HepG2 (cell line): ENCODE data around the gene UNG. TPM values are rescaled to one million over a fixed set of nuclear protein-coding genes. Genes with fewer than 3 reads are reported as not detected.

Source experiments
- AGO2 ChIP-seq: fragments of 200-400 bp; formaldehyde crosslinking; optimal IDR thresholded peaks from 2 replicates; pipeline ENCODE3; 2017; ENCODE audit warnings: mild to moderate bottlenecking, low read depth, low read length, moderate library complexity
- CENPT ChIP-seq: sonication (generic); formaldehyde crosslinking; IDR thresholded peaks from 2 replicates; pipeline ENCODE4 v1.8.0; 2022; ENCODE audit warnings: low read depth, mild to moderate bottlenecking, moderate library complexity, missing genetic modification reagents
- CREB1 ChIP-seq, 2 experiments: fragments of 450-650 bp in 1 of 2; IDR thresholded peaks; 2 replicates each; pipeline ENCODE4 v1.6.1; 2016 to 2017; ENCODE audit warnings: control low read depth in 1 of 2, mild to moderate bottlenecking in 1 of 2, missing compliant biosample characterization in 1 of 2, missing genetic modification characterization in 1 of 2
- ETV5 ChIP-seq: IDR thresholded peaks from 2 replicates; pipeline ENCODE4 v1.6.1; 2018; ENCODE audit warnings: missing biosample characterization, missing genetic modification reagents, inconsistent platforms, borderline replicate concordance
- FLYWCH1 ChIP-seq: sonication (generic); formaldehyde crosslinking; IDR thresholded peaks from 2 replicates; pipeline ENCODE4 v1.8.1; 2023; ENCODE audit warnings: mild to moderate bottlenecking, missing genetic modification reagents
- FOXJ3 ChIP-seq: sonication (generic); formaldehyde crosslinking; IDR thresholded peaks from 2 replicates; pipeline ENCODE4 v1.4.0; 2020; ENCODE audit warnings: missing genetic modification reagents, mild to moderate bottlenecking, borderline replicate concordance
- GTF3A ChIP-seq: sonication (generic); formaldehyde crosslinking; conservative IDR thresholded peaks from 2 replicates; pipeline ENCODE4 v1.4.0; 2020; ENCODE audit warnings: mild to moderate bottlenecking, missing genetic modification reagents
- KDM5A ChIP-seq: fragments of 200-600 bp; sonication (generic); IDR thresholded peaks from 2 replicates; pipeline ENCODE4 v1.7.0; 2018; ENCODE audit warnings: antibody characterized with exemption, mild to moderate bottlenecking, low read length, borderline replicate concordance
- KLF15 ChIP-seq: sonication (generic); formaldehyde crosslinking; IDR thresholded peaks from 2 replicates; pipeline ENCODE4 v1.8.1; 2023; ENCODE audit warnings: borderline replicate concordance, mild to moderate bottlenecking, inconsistent platforms, missing genetic modification reagents, mixed read lengths
- PHF8 ChIP-seq: sonication (generic); formaldehyde crosslinking; IDR thresholded peaks from 2 replicates; pipeline ENCODE4 v1.5.0; 2020; ENCODE audit warnings: missing genetic modification reagents
- ZBTB3 ChIP-seq: sonication (generic); formaldehyde crosslinking; IDR thresholded peaks from 2 replicates; pipeline ENCODE4 v1.4.0; 2020; ENCODE audit warnings: low read depth, mild to moderate bottlenecking, moderate library complexity, missing genetic modification reagents, borderline replicate concordance
- ZKSCAN5 ChIP-seq: sonication (generic); formaldehyde crosslinking; IDR thresholded peaks from 2 replicates; pipeline ENCODE4 v1.5.1; 2020; ENCODE audit warnings: mild to moderate bottlenecking, missing genetic modification reagents
- ZNF451 ChIP-seq: sonication (generic); formaldehyde crosslinking; IDR thresholded peaks from 2 replicates; pipeline ENCODE4 v1.5.0; 2020; ENCODE audit warnings: mild to moderate bottlenecking, missing genetic modification reagents
- ZNF557 ChIP-seq: sonication (generic); formaldehyde crosslinking; IDR thresholded peaks from 2 replicates; pipeline ENCODE4 v1.4.0; 2020; ENCODE audit warnings: missing genetic modification reagents
- ZNF703 ChIP-seq: sonication (generic); formaldehyde crosslinking; IDR thresholded peaks from 2 replicates; pipeline ENCODE4 v1.5.1; 2020; ENCODE audit warnings: missing genetic modification reagents, mild to moderate bottlenecking, moderate library complexity, borderline replicate concordance
- ZSCAN31 ChIP-seq: sonication (generic); formaldehyde crosslinking; IDR thresholded peaks from 2 replicates; pipeline ENCODE4 v1.5.0; 2020; ENCODE audit warnings: low read depth, mild to moderate bottlenecking, missing genetic modification reagents
- polyA plus RNA-seq, 8 experiments: library from polyadenylated mRNA; depleted of rRNA in 3 of 8; stranded (reverse) in 7 of 8; unstranded in 1 of 8; fragments of >200 nt; fragmentation: Illumina TruSeq in 4 of 8; extraction: Trizol in 4 of 8; gene quantifications; 2 replicates each; pipeline versions ENCODE4 v1.2.1 to v1.2.3, GENCODE V29; 2011 to 2016; ENCODE audit warnings: low read depth in 4 of 8, missing spikeins in 1 of 8, mixed read lengths in 1 of 8; ENCODE audit not compliant: insufficient read depth in 1 of 8
- total RNA-seq, 5 experiments: library from RNA; depleted of rRNA; stranded (reverse); fragments of >200 nt; fragmentation: Illumina TruSeq; extraction: Trizol; gene quantifications; 2 replicates each; pipeline ENCODE4 v1.2.3, GENCODE V29; 2016; ENCODE audit warnings: low read depth in 1 of 5
- TF ChIP-seq, protein P1 (sequence below): IDR thresholded peaks from 2 replicates; pipeline ENCODE4 v1.6.1; 2018; ENCODE audit warnings: missing genetic modification reagents, mild to moderate bottlenecking, missing compliant biosample characterization
- TF ChIP-seq, protein P2 (sequence below): IDR thresholded peaks from 2 replicates; pipeline ENCODE4 v1.6.1; 2016; ENCODE audit warnings: low read depth, control low read depth
- TF ChIP-seq, protein P3 (sequence below): sonication (generic); formaldehyde crosslinking; IDR thresholded peaks from 2 replicates; pipeline ENCODE4 v1.5.1; 2020; ENCODE audit warnings: missing genetic modification reagents, mild to moderate bottlenecking, borderline replicate concordance
- TF ChIP-seq, protein P4 (sequence below): sonication (generic); formaldehyde crosslinking; IDR thresholded peaks from 2 replicates; pipeline ENCODE4 v1.4.0; 2020; ENCODE audit warnings: missing genetic modification reagents
- TF ChIP-seq, protein P5 (sequence below): sonication (generic); formaldehyde crosslinking; IDR thresholded peaks from 2 replicates; pipeline ENCODE4 v1.4.0; 2020; ENCODE audit warnings: missing genetic modification reagents
- TF ChIP-seq, protein P6 (sequence below): sonication (generic); formaldehyde crosslinking; IDR thresholded peaks from 2 replicates; pipeline ENCODE4 v1.5.0; 2020; ENCODE audit warnings: missing genetic modification reagents

Gene UNG
- total and polyA plus RNA-seq, 2 of the 13 experiments (the other 11 are each of a cell fraction or from before 2014, with no cell fraction given), result 23.3 to 114 TPM

DNA sequence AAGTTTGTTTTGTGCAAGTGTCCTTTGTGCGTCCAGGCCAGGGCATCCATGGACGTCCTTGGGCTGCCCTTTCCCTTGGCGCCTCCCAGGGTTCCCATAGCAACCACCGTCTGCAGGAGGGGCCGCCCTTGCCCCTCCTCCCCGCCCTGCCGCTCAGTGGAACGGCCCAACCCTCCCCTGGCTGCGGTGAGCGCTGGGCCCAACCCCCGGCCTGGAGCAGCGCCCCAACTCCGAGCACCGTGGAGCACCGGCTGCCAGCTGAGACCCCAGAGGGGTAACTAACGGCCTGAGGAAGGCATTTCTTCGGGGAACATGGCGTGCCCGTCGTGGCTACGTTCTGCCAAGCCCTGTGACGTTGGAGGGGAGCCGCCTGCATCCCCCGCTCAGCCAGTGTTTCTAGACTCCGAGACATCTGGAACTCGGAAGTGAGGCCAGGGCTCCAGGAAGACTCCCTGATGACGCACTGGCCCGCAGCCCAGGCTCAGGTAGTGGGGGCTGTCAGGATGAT is 13.6 kb downstream of the UNG start (continued):
- no peak for TF ChIP-seq ZBTB3 (CRISPR knock-in tag)
- TF ChIP-seq, protein P1, sequence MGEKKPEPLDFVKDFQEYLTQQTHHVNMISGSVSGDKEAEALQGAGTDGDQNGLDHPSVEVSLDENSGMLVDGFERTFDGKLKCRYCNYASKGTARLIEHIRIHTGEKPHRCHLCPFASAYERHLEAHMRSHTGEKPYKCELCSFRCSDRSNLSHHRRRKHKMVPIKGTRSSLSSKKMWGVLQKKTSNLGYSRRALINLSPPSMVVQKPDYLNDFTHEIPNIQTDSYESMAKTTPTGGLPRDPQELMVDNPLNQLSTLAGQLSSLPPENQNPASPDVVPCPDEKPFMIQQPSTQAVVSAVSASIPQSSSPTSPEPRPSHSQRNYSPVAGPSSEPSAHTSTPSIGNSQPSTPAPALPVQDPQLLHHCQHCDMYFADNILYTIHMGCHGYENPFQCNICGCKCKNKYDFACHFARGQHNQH, result peak; percentile 75
- TF ChIP-seq FOXJ3 (CRISPR knock-in tag), result no peak; the same call in 1 of the 2 replicates
- TF ChIP-seq, protein P2, sequence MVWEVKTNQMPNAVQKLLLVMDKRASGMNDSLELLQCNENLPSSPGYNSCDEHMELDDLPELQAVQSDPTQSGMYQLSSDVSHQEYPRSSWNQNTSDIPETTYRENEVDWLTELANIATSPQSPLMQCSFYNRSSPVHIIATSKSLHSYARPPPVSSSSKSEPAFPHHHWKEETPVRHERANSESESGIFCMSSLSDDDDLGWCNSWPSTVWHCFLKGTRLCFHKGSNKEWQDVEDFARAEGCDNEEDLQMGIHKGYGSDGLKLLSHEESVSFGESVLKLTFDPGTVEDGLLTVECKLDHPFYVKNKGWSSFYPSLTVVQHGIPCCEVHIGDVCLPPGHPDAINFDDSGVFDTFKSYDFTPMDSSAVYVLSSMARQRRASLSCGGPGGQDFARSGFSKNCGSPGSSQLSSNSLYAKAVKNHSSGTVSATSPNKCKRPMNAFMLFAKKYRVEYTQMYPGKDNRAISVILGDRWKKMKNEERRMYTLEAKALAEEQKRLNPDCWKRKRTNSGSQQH (CRISPR knock-in tag), result no peak
- TF ChIP-seq CREB1 (IDR thresholded peaks at IDR 0.05), result peak; percentile 61
- TF ChIP-seq CREB1 (CRISPR knock-in tag; IDR thresholded peaks at IDR 0.05), result peak; percentile 75
- TF ChIP-seq ZNF451 (CRISPR knock-in tag), result 0 out of 2 replicates have a peak, but pooled peaks have one; percentile 47
- TF ChIP-seq ZKSCAN5 (CRISPR knock-in tag), result no peak
- TF ChIP-seq, protein P3, sequence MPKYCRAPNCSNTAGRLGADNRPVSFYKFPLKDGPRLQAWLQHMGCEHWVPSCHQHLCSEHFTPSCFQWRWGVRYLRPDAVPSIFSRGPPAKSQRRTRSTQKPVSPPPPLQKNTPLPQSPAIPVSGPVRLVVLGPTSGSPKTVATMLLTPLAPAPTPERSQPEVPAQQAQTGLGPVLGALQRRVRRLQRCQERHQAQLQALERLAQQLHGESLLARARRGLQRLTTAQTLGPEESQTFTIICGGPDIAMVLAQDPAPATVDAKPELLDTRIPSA (CRISPR knock-in tag), result no peak
- peak; percentile 18; the same call in 1 of the 2 replicates for TF ChIP-seq KDM5A
- no peak for TF ChIP-seq ZNF557 (CRISPR knock-in tag)
- TF ChIP-seq, protein P4, sequence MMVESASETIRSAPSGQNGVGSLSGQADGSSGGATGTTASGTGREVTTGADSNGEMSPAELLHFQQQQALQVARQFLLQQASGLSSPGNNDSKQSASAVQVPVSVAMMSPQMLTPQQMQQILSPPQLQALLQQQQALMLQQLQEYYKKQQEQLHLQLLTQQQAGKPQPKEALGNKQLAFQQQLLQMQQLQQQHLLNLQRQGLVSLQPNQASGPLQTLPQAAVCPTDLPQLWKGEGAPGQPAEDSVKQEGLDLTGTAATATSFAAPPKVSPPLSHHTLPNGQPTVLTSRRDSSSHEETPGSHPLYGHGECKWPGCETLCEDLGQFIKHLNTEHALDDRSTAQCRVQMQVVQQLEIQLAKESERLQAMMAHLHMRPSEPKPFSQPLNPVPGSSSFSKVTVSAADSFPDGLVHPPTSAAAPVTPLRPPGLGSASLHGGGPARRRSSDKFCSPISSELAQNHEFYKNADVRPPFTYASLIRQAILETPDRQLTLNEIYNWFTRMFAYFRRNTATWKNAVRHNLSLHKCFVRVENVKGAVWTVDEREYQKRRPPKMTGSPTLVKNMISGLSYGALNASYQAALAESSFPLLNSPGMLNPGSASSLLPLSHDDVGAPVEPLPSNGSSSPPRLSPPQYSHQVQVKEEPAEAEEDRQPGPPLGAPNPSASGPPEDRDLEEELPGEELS (CRISPR knock-in tag), result no peak
- TF ChIP-seq, protein P5, sequence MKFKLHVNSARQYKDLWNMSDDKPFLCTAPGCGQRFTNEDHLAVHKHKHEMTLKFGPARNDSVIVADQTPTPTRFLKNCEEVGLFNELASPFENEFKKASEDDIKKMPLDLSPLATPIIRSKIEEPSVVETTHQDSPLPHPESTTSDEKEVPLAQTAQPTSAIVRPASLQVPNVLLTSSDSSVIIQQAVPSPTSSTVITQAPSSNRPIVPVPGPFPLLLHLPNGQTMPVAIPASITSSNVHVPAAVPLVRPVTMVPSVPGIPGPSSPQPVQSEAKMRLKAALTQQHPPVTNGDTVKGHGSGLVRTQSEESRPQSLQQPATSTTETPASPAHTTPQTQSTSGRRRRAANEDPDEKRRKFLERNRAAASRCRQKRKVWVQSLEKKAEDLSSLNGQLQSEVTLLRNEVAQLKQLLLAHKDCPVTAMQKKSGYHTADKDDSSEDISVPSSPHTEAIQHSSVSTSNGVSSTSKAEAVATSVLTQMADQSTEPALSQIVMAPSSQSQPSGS (CRISPR knock-in tag), result 0 out of 2 replicates have a peak, but pooled peaks have one; percentile 15
- TF ChIP-seq, protein P6, sequence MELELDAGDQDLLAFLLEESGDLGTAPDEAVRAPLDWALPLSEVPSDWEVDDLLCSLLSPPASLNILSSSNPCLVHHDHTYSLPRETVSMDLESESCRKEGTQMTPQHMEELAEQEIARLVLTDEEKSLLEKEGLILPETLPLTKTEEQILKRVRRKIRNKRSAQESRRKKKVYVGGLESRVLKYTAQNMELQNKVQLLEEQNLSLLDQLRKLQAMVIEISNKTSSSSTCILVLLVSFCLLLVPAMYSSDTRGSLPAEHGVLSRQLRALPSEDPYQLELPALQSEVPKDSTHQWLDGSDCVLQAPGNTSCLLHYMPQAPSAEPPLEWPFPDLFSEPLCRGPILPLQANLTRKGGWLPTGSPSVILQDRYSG (CRISPR knock-in tag), result no peak
- TF ChIP-seq CENPT (CRISPR knock-in tag), result no peak
- TF ChIP-seq AGO2, result peak; percentile 96
- TF ChIP-seq ETV5 (CRISPR knock-in tag), result peak; percentile 44; the same call in 1 of the 2 replicates
- no peak for TF ChIP-seq FLYWCH1 (CRISPR knock-in tag)
- no peak for TF ChIP-seq GTF3A (CRISPR knock-in tag)
- TF ChIP-seq ZNF703, result no peak
- TF ChIP-seq KLF15 (CRISPR knock-in tag), result no peak
- no peak for TF ChIP-seq ZSCAN31 (CRISPR knock-in tag)
- peak; percentile 90 for TF ChIP-seq PHF8
